ENCODE measurements around the gene CHN1.

- TF ChIP-seq, protein P1, sequence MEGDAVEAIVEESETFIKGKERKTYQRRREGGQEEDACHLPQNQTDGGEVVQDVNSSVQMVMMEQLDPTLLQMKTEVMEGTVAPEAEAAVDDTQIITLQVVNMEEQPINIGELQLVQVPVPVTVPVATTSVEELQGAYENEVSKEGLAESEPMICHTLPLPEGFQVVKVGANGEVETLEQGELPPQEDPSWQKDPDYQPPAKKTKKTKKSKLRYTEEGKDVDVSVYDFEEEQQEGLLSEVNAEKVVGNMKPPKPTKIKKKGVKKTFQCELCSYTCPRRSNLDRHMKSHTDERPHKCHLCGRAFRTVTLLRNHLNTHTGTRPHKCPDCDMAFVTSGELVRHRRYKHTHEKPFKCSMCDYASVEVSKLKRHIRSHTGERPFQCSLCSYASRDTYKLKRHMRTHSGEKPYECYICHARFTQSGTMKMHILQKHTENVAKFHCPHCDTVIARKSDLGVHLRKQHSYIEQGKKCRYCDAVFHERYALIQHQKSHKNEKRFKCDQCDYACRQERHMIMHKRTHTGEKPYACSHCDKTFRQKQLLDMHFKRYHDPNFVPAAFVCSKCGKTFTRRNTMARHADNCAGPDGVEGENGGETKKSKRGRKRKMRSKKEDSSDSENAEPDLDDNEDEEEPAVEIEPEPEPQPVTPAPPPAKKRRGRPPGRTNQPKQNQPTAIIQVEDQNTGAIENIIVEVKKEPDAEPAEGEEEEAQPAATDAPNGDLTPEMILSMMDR (IDR thresholded peaks at IDR 0.05): no peak
- TF ChIP-seq POLR2A (IDR thresholded peaks at IDR 0.05): no peak
Observed at GRCh38 chr2:174931724-174932123, 73.5 kb downstream of the CHN1 start.
